GM18909 (cell line): ENCODE data around the gene AVL9.
"Not testable (repeated sequence)": the region's sequence is repeated elsewhere in the genome, so short reads cannot be mapped to it uniquely, and the experiment has no call there.

Experiments
- ATAC-seq: cut with Tn5 transposase; IDR thresholded peaks from one replicate; pipeline ENCODE4 v1.9.1; 2021; ENCODE audit warnings: mild to moderate bottlenecking; ENCODE audit not compliant: unreplicated experiment, poor library complexity

AVL9 gene

GRCh38 chr7:32633446-32633845 lies 138.2 kb downstream of the AVL9 start:
- ATAC-seq = not testable (repeated sequence)

GRCh38 chr7:32634798-32635393 lies 139.6 kb downstream of the AVL9 start:
- not testable (repeated sequence) for ATAC-seq

GRCh38 chr7:32636725-32637462 lies 141.6 kb downstream of the AVL9 start:
- ATAC-seq = not testable (repeated sequence)

GRCh38 chr7:32637611-32638010 lies 142.3 kb downstream of the AVL9 start:
- not testable (repeated sequence) for ATAC-seq
